Epithelial cell of proximal tubule (primary cell): ENCODE data around the gene PGLYRP4. TPM values are rescaled to one million over a fixed set of nuclear protein-coding genes. Genes with fewer than 3 reads are reported as not detected.

ENCODE experiments used
- DNase-seq: peaks from one replicate; pipeline ENCODE4 v3.0.0-alpha.2; 2011; ENCODE audit warnings: low read depth
- H3K4me3 ChIP-seq: 2 replicates; pipeline ENCODE4 v1.5.1; 2011; ENCODE audit warnings: low read depth, mild to moderate bottlenecking, low read length
- total RNA-seq: library from RNA; depleted of rRNA; stranded (reverse); fragments of >200 nt; gene quantifications from 2 replicates; pipeline ENCODE4 v1.2.3, GENCODE V29; 2015
- TF ChIP-seq, protein P1 (sequence below): conservative IDR thresholded peaks from 2 replicates; pipeline ENCODE4 v1.5.1; 2012; ENCODE audit warnings: low read depth, mild to moderate bottlenecking, low read length

PGLYRP4 gene
- total RNA-seq, 1 donor from 2014 or later = not detected

DNA sequence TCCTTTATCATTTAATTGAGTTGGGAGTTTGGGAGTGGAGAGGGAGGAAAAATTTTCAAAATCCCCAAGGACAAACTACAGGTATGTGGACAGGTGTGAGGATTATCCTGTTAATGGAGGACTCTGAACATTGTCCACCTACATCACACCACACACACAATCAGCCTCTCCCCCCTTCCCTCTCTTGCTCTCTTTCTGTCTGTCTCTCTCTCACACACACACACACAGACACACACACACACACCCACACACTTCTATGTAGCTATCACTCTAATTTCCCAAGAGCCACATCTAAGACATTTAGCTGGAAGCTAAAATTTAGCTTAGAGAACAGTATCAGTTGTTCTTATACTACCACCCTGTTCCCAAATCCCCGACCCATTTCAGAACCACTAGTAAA is 40.8 kb upstream of the PGLYRP4 start:
- no peak for DNase-seq
- TF ChIP-seq, protein P1, sequence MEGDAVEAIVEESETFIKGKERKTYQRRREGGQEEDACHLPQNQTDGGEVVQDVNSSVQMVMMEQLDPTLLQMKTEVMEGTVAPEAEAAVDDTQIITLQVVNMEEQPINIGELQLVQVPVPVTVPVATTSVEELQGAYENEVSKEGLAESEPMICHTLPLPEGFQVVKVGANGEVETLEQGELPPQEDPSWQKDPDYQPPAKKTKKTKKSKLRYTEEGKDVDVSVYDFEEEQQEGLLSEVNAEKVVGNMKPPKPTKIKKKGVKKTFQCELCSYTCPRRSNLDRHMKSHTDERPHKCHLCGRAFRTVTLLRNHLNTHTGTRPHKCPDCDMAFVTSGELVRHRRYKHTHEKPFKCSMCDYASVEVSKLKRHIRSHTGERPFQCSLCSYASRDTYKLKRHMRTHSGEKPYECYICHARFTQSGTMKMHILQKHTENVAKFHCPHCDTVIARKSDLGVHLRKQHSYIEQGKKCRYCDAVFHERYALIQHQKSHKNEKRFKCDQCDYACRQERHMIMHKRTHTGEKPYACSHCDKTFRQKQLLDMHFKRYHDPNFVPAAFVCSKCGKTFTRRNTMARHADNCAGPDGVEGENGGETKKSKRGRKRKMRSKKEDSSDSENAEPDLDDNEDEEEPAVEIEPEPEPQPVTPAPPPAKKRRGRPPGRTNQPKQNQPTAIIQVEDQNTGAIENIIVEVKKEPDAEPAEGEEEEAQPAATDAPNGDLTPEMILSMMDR = no peak
- H3K4me3 ChIP-seq = no peak overlapping the region

GRCh38 chr1:153387785-153388184 is 39.1 kb upstream of the PGLYRP4 start:
- H3K4me3 ChIP-seq = no peak overlapping the region
- no peak for DNase-seq
- TF ChIP-seq, protein P1 = no peak

- H3K4me3 ChIP-seq = no peak overlapping the region
- DNase-seq = no peak
- TF ChIP-seq, protein P1 = no peak
Observed at GRCh38 chr1:153387001-153387400, 38.4 kb upstream of the PGLYRP4 start.

GRCh38 chr1:153386500-153386901 is 37.9 kb upstream of the PGLYRP4 start:
- H3K4me3 ChIP-seq = no peak overlapping the region
- TF ChIP-seq, protein P1 = no peak
- DNase-seq = no peak

DNA sequence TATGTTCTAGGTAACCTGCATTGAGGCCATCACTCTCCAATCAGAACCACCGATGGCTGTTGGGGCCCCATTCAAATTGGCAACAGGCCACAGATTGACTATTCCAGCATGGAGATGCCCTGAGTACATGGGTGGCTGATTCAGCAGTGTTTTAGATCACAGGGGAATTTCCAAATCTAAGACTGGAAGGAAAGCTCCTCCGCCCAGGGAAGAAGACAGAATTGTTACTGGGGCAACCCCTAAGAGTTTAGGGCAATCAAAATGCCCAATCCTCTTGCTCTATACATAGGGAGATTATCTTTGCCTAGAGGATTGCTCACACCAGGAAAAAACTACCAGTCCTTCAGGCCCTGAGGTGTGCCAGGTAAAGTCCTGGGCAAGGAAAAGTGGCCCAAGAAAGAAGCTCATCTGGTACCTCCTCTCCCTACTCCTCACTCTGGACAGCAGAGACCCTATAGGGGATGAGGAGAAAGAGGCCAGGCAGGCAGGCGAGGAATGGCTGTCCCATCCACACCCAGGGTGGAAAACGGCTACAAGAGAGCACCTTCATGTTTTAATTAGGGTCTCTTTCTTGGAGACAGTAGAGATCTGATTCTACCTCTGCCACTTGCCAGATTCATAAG is 36.4 kb upstream of the PGLYRP4 start:
- H3K4me3 ChIP-seq = no peak overlapping the region
- TF ChIP-seq, protein P1 = no peak
- DNase-seq = no peak

DNA sequence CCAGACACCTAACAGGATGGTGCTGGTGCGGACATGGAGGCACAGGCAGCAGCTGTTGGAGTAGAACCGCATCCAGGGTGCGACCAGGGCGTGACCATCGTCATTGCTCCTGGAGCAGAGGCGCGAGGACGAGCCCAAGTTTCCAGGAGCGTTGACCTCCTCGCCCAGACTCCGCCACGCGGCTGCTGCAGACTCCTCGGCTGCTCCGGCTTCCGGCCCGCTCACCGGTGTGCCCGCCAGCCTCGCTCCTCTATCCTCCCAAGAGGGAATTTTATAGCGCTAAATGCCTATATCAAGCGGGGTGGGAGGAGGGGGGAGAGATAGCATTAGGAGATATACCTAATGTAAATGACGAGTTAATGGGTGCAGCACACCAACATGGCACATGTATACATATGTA is 32.1 kb upstream of the PGLYRP4 start:
- DNase-seq = no peak
- TF ChIP-seq, protein P1 = no peak

GRCh38 chr1:153379591-153379990 is 30.9 kb upstream of the PGLYRP4 start:
- TF ChIP-seq, protein P1 = no peak
- no peak for DNase-seq
- H3K4me3 ChIP-seq = no peak overlapping the region

More for the DNA sequence above, 32.1 kb upstream of the PGLYRP4 start:
- no peak overlapping the region for H3K4me3 ChIP-seq
